Endothelial cell of umbilical vein (primary cell): ENCODE measurements around the gene MYL3.

ENCODE experiments used
- EZH2 ChIP-seq: IDR thresholded peaks from 2 replicates; pipeline ENCODE4 v1.6.1; 2012; ENCODE audit warnings: borderline replicate concordance, low read depth, mild to moderate bottlenecking, moderate library complexity, low read length, inconsistent platforms; ENCODE audit not compliant: severe bottlenecking
- GATA2 ChIP-seq: IDR thresholded peaks from 2 replicates; pipeline ENCODE4 v1.7.0; 2011; ENCODE audit warnings: low read depth, mild to moderate bottlenecking, moderate library complexity, mixed read lengths, low read length; ENCODE audit not compliant: insufficient read length, insufficient read depth
- JUN ChIP-seq: IDR thresholded peaks from 2 replicates; pipeline ENCODE4 v1.6.1; 2011; ENCODE audit warnings: borderline replicate concordance, low read depth; ENCODE audit not compliant: insufficient read length, insufficient read depth
- MYC ChIP-seq: IDR thresholded peaks from one replicate; pipeline ENCODE4 v1.6.1; 2011; ENCODE audit warnings: mild to moderate bottlenecking, low read depth, low read length
- POLR2A ChIP-seq: IDR thresholded peaks from 2 replicates; pipeline ENCODE4 v1.6.1; 2012; ENCODE audit warnings: low read depth, mild to moderate bottlenecking, control low read depth, low read length
- POLR2AphosphoS5 ChIP-seq: IDR thresholded peaks from 2 replicates; pipeline ENCODE4 v1.6.1; 2012; ENCODE audit warnings: low read depth, mild to moderate bottlenecking, control low read depth, low read length, moderate library complexity; ENCODE audit not compliant: insufficient read depth
- TF ChIP-seq, protein P1 (sequence below), 2 donors: IDR thresholded peaks; 1 replicate in 1 of 2; 2 replicates in 1 of 2; pipeline ENCODE4 v1.5.1; 2011; ENCODE audit warnings: low read length in 2 of 2, mild to moderate bottlenecking in 2 of 2, moderate library complexity in 2 of 2, control low read depth in 1 of 2, inconsistent platforms in 1 of 2, low read depth in 1 of 2; ENCODE audit not compliant: insufficient read depth in 1 of 2; ENCODE audit errors: extremely low read depth in 1 of 2
- TF ChIP-seq, protein P2 (sequence below): IDR thresholded peaks from 2 replicates; pipeline ENCODE4 v1.6.1; 2011; ENCODE audit not compliant: insufficient read depth, insufficient read length

DNA sequence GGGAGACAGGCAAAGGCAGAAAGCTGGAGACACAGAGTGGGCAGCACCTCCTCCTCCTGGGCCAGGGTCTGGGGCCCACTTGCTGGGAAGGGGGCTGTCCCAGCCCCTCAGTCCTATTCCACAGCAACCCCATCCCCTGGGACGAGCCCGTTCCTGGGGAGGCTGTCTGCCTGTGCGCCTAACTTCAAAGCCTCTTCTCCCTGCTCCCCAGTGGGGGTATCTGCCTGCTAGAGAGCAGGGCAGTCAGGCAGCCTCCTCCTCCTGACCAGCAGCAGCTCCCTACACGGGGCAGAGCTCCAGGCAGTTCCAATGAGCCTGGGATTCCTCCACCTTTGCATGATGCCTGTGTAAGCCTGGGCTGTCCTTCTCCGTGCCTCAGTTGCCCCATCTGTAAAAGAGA is 21.2 kb upstream of the MYL3 start:
- TF ChIP-seq POLR2A: no peak
- no peak for TF ChIP-seq MYC
- no peak for TF ChIP-seq POLR2AphosphoS5
- no peak for TF ChIP-seq EZH2
- TF ChIP-seq, protein P1, sequence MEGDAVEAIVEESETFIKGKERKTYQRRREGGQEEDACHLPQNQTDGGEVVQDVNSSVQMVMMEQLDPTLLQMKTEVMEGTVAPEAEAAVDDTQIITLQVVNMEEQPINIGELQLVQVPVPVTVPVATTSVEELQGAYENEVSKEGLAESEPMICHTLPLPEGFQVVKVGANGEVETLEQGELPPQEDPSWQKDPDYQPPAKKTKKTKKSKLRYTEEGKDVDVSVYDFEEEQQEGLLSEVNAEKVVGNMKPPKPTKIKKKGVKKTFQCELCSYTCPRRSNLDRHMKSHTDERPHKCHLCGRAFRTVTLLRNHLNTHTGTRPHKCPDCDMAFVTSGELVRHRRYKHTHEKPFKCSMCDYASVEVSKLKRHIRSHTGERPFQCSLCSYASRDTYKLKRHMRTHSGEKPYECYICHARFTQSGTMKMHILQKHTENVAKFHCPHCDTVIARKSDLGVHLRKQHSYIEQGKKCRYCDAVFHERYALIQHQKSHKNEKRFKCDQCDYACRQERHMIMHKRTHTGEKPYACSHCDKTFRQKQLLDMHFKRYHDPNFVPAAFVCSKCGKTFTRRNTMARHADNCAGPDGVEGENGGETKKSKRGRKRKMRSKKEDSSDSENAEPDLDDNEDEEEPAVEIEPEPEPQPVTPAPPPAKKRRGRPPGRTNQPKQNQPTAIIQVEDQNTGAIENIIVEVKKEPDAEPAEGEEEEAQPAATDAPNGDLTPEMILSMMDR (IDR thresholded peaks at IDR 0.05; ENCODE audit: extremely low read depth in 1 of 2, insufficient read depth in 1 of 2, low read depth in 1 of 2, low read length in 2 of 2): no peak
- no peak for TF ChIP-seq JUN
- TF ChIP-seq, protein P2, sequence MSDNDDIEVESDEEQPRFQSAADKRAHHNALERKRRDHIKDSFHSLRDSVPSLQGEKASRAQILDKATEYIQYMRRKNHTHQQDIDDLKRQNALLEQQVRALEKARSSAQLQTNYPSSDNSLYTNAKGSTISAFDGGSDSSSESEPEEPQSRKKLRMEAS: no peak
- no peak for TF ChIP-seq GATA2
